Kidney (tissue), 14 donors: Measurements from ENCODE around the gene TBC1D5. TPM values are rescaled to one million over a fixed set of nuclear protein-coding genes. Genes with fewer than 3 reads are reported as not detected.

Source experiments
- DNase-seq, 5 donors: peaks; one replicate each; pipeline ENCODE4 v3.0.0-alpha.2; 2013 to 2020
- FAIRE-seq: peaks from 2 replicates; lab custom pipeline; 2012; peaks lifted over from hg19 to GRCh38; lab: Jason Lieb, UNC
- H3K27ac ChIP-seq, 2 donors: one replicate each; pipeline ENCODE4 v1.7.0; 2013; ENCODE audit warnings: low read depth in 2 of 2, low read length in 2 of 2, inconsistent platforms in 1 of 2
- H3K27me3 ChIP-seq: one replicate; pipeline ENCODE4 v1.7.1; 2013; ENCODE audit warnings: low read length, inconsistent platforms; ENCODE audit not compliant: control insufficient read depth, insufficient read depth
- H3K36me3 ChIP-seq, 3 donors: one replicate each; pipeline versions ENCODE4 v1.7.0 to v1.7.1; 2013; ENCODE audit warnings: low read length in 3 of 3, control low read depth in 1 of 3, inconsistent platforms in 1 of 3; ENCODE audit not compliant: insufficient read depth in 3 of 3, control insufficient read depth in 2 of 3
- H3K4me1 ChIP-seq, 3 donors: one replicate each; pipeline versions ENCODE4 v1.7.0 to v1.7.1; 2013; ENCODE audit warnings: low read length in 3 of 3, inconsistent platforms in 1 of 3, low read depth in 1 of 3; ENCODE audit not compliant: control insufficient read depth in 2 of 3, insufficient read depth in 2 of 3
- H3K4me3 ChIP-seq, 3 donors: one replicate each; pipeline versions ENCODE4 v1.7.0 to v1.8.1; 2013; ENCODE audit warnings: low read length in 3 of 3, control low read depth in 1 of 3, inconsistent platforms in 1 of 3
- H3K9ac ChIP-seq, 3 donors: one replicate each; pipeline versions ENCODE4 v1.7.0 to v1.7.1; 2013; ENCODE audit warnings: low read length in 3 of 3, control low read depth in 1 of 3, inconsistent platforms in 1 of 3
- H3K9me3 ChIP-seq, 3 donors: one replicate each; pipeline versions ENCODE4 v1.7.0 to v1.7.1; 2013; ENCODE audit warnings: low read length in 3 of 3, control low read depth in 1 of 3, inconsistent platforms in 1 of 3; ENCODE audit not compliant: control insufficient read depth in 2 of 3, insufficient read depth in 1 of 3
- intact Hi-C: fragments of 100-400 bp; cut with DNase I; formaldehyde crosslinking; loops from one replicate; pipeline ENCODE4 v1.11.1; 2022
- polyA plus RNA-seq: library from polyadenylated mRNA; stranded (reverse); fragments of 350-450 nt; fragmentation: Illumina TruSeq; extraction: RNeasy Lipid Tissue Mini Kit (QIAGEN cat#74804); gene quantifications from one replicate; pipeline ENCODE4 v1.2.3, GENCODE V29; 2014; ENCODE audit warnings: low read depth, low replicate concordance; ENCODE audit not compliant: insufficient read depth
- total RNA-seq: library from RNA; stranded (reverse); fragmentation: NEBNext Ultra II Directional; extraction: Animal tissue kit (Norgen Biotek cat#: 25700); gene quantifications from one replicate; pipeline ENCODE4 v1.2.1, GENCODE V29; 2021
- TF ChIP-seq, protein P1 (sequence below): IDR thresholded peaks from 3 replicates; pipeline ENCODE4 v1.5.1; 2012; ENCODE audit warnings: mild to moderate bottlenecking, moderate library complexity, borderline replicate concordance; ENCODE audit not compliant: insufficient read depth; ENCODE audit errors: extremely low read depth
- donor health status: control.
- donor health status: control.
- donor health status: control.
- donor health status: control.
- donor health status: control.
- donor health status: DM: yes; HTN: yes; CAD: no.
- donor health status: Normal renal cell carcinoma (clear cell type).

Gene TBC1D5
- total and polyA plus RNA-seq, 2 donors from 2014 or later: 9.7 to 77.7 TPM

DNA sequence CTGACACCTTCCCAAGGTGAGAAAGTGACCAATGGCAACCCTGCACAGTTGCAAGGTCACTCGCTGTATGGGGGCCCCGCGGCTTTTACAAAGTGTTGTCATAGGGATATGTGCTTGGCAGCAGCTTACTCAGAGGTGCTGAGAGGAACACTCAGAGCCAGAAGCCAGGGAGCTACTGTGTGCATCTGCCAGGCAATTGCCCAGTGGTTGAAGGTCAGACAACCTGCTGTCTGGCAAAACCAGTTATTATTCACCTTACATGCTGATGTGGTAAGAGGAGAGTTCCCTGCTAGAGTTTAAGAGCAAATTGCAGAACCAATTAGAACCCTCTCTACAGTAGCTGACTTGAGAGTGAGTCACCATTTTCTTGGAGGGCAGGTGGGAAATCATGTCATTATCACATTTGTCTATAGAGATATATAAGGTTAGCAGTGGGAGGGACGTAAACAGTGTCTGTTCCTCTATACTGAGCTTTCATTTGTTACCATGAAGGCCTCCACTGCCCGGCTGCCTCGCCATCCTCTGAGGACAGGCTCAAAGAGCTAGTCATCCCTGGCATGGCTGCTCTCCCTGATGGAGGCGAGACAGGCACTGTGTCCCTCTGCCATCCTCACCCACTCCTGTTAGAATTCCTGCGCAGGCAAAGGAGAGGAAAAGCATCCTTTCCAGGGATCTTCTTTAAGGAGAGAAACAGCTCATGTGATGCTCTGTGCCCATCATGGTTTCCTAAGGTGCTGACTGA is 583.3 kb downstream of the TBC1D5 start:
- FAIRE-seq (no peak), DNase-seq (no peak)
- H3K9ac ChIP-seq: no peak overlapping the region
- no peaks in the 10 kb centered on the region for H3K27me3 ChIP-seq
- H3K9me3 ChIP-seq: peaks cover 0 to under 1% (median 0%) of the 10 kb centered on the region in 3 donors
- H3K27ac ChIP-seq: no peak overlapping the region
- TF ChIP-seq, protein P1, sequence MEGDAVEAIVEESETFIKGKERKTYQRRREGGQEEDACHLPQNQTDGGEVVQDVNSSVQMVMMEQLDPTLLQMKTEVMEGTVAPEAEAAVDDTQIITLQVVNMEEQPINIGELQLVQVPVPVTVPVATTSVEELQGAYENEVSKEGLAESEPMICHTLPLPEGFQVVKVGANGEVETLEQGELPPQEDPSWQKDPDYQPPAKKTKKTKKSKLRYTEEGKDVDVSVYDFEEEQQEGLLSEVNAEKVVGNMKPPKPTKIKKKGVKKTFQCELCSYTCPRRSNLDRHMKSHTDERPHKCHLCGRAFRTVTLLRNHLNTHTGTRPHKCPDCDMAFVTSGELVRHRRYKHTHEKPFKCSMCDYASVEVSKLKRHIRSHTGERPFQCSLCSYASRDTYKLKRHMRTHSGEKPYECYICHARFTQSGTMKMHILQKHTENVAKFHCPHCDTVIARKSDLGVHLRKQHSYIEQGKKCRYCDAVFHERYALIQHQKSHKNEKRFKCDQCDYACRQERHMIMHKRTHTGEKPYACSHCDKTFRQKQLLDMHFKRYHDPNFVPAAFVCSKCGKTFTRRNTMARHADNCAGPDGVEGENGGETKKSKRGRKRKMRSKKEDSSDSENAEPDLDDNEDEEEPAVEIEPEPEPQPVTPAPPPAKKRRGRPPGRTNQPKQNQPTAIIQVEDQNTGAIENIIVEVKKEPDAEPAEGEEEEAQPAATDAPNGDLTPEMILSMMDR: no peak
- H3K4me1 ChIP-seq: no peaks in the 10 kb centered on the region
- H3K36me3 ChIP-seq: peaks cover 2 to 19% (median 8%) of the 10 kb centered on the region in 3 donors
- intact Hi-C loops: no loop called here
- H3K4me3 ChIP-seq: no peak overlapping the region

DNA sequence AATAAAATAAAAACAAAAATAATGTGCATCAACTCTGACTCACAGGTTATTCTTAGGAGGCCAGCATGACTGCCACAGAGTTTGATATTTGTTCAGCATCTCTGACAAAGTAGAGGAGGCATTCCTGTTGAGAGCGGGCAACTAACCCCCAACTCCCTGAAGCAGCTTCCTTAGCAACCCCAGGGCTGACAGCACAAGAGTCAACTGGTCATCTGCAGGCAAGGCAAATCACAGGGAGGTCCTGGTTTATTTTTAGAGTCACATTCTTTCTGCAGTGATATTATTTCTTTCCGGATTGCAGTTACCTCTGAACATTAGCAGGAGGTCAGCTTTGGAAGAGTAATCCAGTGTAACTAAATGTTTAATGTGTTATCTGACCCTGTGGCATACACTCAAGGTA is 584.7 kb downstream of the TBC1D5 start:
- H3K27me3 ChIP-seq: no peaks in the 10 kb centered on the region
- intact Hi-C loops: no loop called here
- DNase-seq (peak in 3 of 5 donors; percentile 26 to 60 (median 54)), FAIRE-seq (no peak)
- H3K36me3 ChIP-seq: peaks cover 2 to 29% (median 19%) of the 10 kb centered on the region in 3 donors
- no peak overlapping the region for H3K4me3 ChIP-seq
- H3K4me1 ChIP-seq: no peaks in the 10 kb centered on the region
- H3K27ac ChIP-seq: no peak overlapping the region
- no peak overlapping the region for H3K9ac ChIP-seq
- TF ChIP-seq, protein P1: no peak
- H3K9me3 ChIP-seq: peaks cover 0 to 12% (median 0%) of the 10 kb centered on the region in 3 donors

- H3K27me3 ChIP-seq: no peaks in the 10 kb centered on the region
- no peak overlapping the region for H3K4me3 ChIP-seq
- H3K4me1 ChIP-seq: no peaks in the 10 kb centered on the region
- no peak overlapping the region for H3K9ac ChIP-seq
- H3K9me3 ChIP-seq: peaks cover 0 to 12% (median 0%) of the 10 kb centered on the region in 3 donors
- no peak overlapping the region for H3K27ac ChIP-seq
- TF ChIP-seq, protein P1: no peak
- FAIRE-seq: no peak
- H3K36me3 ChIP-seq: peaks cover 2 to 23% (median 16%) of the 10 kb centered on the region in 3 donors
- no peak for DNase-seq
- intact Hi-C loops: no loop called here
These were observed 585.6 kb downstream of the TBC1D5 start for GRCh38 chr3:17156864-17157263.
